HG02884 (cell line): ENCODE data around the gene LUM.

Experiments
- ATAC-seq: cut with Tn5 transposase; IDR thresholded peaks from one replicate; pipeline ENCODE4 v1.9.1; 2021; ENCODE audit warnings: mild to moderate bottlenecking, moderate library complexity; ENCODE audit not compliant: unreplicated experiment

The LUM gene

GRCh38 chr12:91111366-91112325 lies at the start of gene LUM:
Gene LUM, minus strand, starts transcription at chr12:91111494. Its CDS starts 2,515 bp downstream, at chr12:91108979.
- no peak for ATAC-seq

GRCh38 chr12:91161009-91161408 lies 49.7 kb upstream of the LUM start:
- ATAC-seq = no peak

GRCh38 chr12:91155990-91156389 lies 44.7 kb upstream of the LUM start:
- ATAC-seq = no peak

- ATAC-seq = no peak
Observed at GRCh38 chr12:91154131-91154530, 42.8 kb upstream of the LUM start.

- ATAC-seq = no peak
Observed at GRCh38 chr12:91144053-91144452, 32.8 kb upstream of the LUM start.

GRCh38 chr12:91143206-91143605 lies 31.9 kb upstream of the LUM start:
- no peak for ATAC-seq

GRCh38 chr12:91142221-91142631 lies 30.9 kb upstream of the LUM start:
- no peak for ATAC-seq

- no peak for ATAC-seq
Observed at GRCh38 chr12:91140026-91140931, 29.0 kb upstream of the LUM start.

- ATAC-seq = no peak
Observed at GRCh38 chr12:91139286-91139685, 28.0 kb upstream of the LUM start.

GRCh38 chr12:91138337-91138920 lies 27.1 kb upstream of the LUM start:
- no peak for ATAC-seq

- no peak for ATAC-seq
Observed at GRCh38 chr12:91133871-91134270, 22.6 kb upstream of the LUM start.

GRCh38 chr12:91129662-91130362 lies 18.5 kb upstream of the LUM start:
- ATAC-seq = no peak

- no peak for ATAC-seq
Observed at GRCh38 chr12:91127751-91128150, 16.5 kb upstream of the LUM start.

GRCh38 chr12:91127306-91127705 lies 16.0 kb upstream of the LUM start:
- ATAC-seq = no peak

- ATAC-seq = no peak
Observed at GRCh38 chr12:91126516-91126915, 15.2 kb upstream of the LUM start.

GRCh38 chr12:91123236-91123916 lies 12.1 kb upstream of the LUM start:
- no peak for ATAC-seq

GRCh38 chr12:91120781-91121180 lies 9.5 kb upstream of the LUM start:
- ATAC-seq = no peak

- no peak for ATAC-seq
Observed at GRCh38 chr12:91119089-91119488, 7.8 kb upstream of the LUM start.

- no peak for ATAC-seq
Observed at GRCh38 chr12:91113621-91114020, 2.3 kb upstream of the LUM start.

GRCh38 chr12:91110311-91110924 lies 876 bp downstream of the LUM start:
- ATAC-seq = no peak
